ENCODE data around the gene HLA-DPA1. TPM values are rescaled to one million over a fixed set of nuclear protein-coding genes. Genes with fewer than 3 reads are reported as not detected.
A peak's percentile ranks its signal among the peaks of the same experiment; 100 is the strongest.

The HLA-DPA1 gene
- total and polyA plus RNA-seq, 4 donors = 96.2 to 321 (median 145) TPM

GRCh38 chr6:33072508-33073100 is 845 bp downstream of the HLA-DPA1 start:
- peak overlapping the region in 1 of 2 donors; percentile 69 for H3K27ac ChIP-seq (ENCODE audit: low read depth in 1 of 2, low read length in 1 of 2)
- peaks cover 0 to 23% (median 0%) of the 10 kb centered on the region in 3 donors for H3K27me3 ChIP-seq (ENCODE audit: control insufficient read depth in 3 of 3, insufficient read depth in 3 of 3, low read length in 2 of 3)
- H3K4me1 ChIP-seq (ENCODE audit: control insufficient read depth in 5 of 5, insufficient read depth in 5 of 5, low read length in 5 of 5) = peaks cover 0 to 5% (median 0%) of the 10 kb centered on the region in 5 donors
- no peak overlapping the region for H3K9ac ChIP-seq (ENCODE audit: insufficient read depth in 1 of 2, low read length in 2 of 2)
- TF ChIP-seq CTCF (IDR thresholded peaks at IDR 0.05; ENCODE audit: control extremely low read depth, extremely low read depth) = no peak
- H3K36me3 ChIP-seq (ENCODE audit: control insufficient read depth in 4 of 4, insufficient read depth in 4 of 4, low read length in 4 of 4) = peaks cover 0 to 10% (median 0%) of the 10 kb centered on the region in 4 donors
- no peaks in the 10 kb centered on the region for H3K9me3 ChIP-seq (ENCODE audit: control insufficient read depth in 4 of 4, insufficient read depth in 3 of 4, low read length in 3 of 4)
- H3K4me3 ChIP-seq = no peak overlapping the region
- ATAC-seq (ENCODE audit: insufficient read depth, low FRiP score) (no peak), DNase-seq (no peak)
- 38 to 44% methylated on average over 7 of the region's 7 CpGs for WGBS, 2 donors

GRCh38 chr6:33071569-33071968 is 1.9 kb downstream of the HLA-DPA1 start:
- Histone ChIP-seq H3K9me3 (ENCODE audit: control insufficient read depth in 4 of 4, insufficient read depth in 3 of 4, low read length in 3 of 4) (no peaks in the 10 kb centered on the region), H3K4me3 (no peak overlapping the region), H3K27me3 (ENCODE audit: control insufficient read depth in 3 of 3, insufficient read depth in 3 of 3, low read length in 2 of 3) (peaks cover 0 to 27% (median 0%) of the 10 kb centered on the region in 3 donors), H3K9ac (ENCODE audit: insufficient read depth in 1 of 2, low read length in 2 of 2) (no peak overlapping the region), H3K36me3 (ENCODE audit: control insufficient read depth in 4 of 4, insufficient read depth in 4 of 4, low read length in 4 of 4) (peaks cover 0 to 10% (median 0%) of the 10 kb centered on the region in 4 donors), H3K27ac (ENCODE audit: low read depth in 1 of 2, low read length in 1 of 2) (peak overlapping the region in 1 of 2 donors; percentile 38), H3K4me1 (ENCODE audit: control insufficient read depth in 5 of 5, insufficient read depth in 5 of 5, low read length in 5 of 5) (peaks cover 0 to 5% (median 0%) of the 10 kb centered on the region in 5 donors)
- no peak for TF ChIP-seq CTCF (IDR thresholded peaks at IDR 0.05; ENCODE audit: control extremely low read depth, extremely low read depth)
- DNase-seq = no peak
- WGBS, 2 donors = 35 to 38% methylated on average over 6 of the region's 6 CpGs
- no peak for ATAC-seq (ENCODE audit: insufficient read depth, low FRiP score)

GRCh38 chr6:33070909-33071308 is 2.5 kb downstream of the HLA-DPA1 start:
- DNase-seq (no peak), ATAC-seq (ENCODE audit: insufficient read depth, low FRiP score) (no peak)
- H3K27ac ChIP-seq (ENCODE audit: low read depth in 1 of 2, low read length in 1 of 2) = no peak overlapping the region
- 0% methylated on average over 2 of the region's 2 CpGs for WGBS, 2 donors
- H3K9me3 ChIP-seq (ENCODE audit: control insufficient read depth in 4 of 4, insufficient read depth in 3 of 4, low read length in 3 of 4) = no peaks in the 10 kb centered on the region
- H3K36me3 ChIP-seq (ENCODE audit: control insufficient read depth in 4 of 4, insufficient read depth in 4 of 4, low read length in 4 of 4) = peaks cover 0 to 10% (median 0%) of the 10 kb centered on the region in 4 donors
- TF ChIP-seq CTCF (IDR thresholded peaks at IDR 0.05; ENCODE audit: control extremely low read depth, extremely low read depth) = no peak
- no peak overlapping the region for H3K4me3 ChIP-seq
- H3K4me1 ChIP-seq (ENCODE audit: control insufficient read depth in 5 of 5, insufficient read depth in 5 of 5, low read length in 5 of 5) = peaks cover 0 to 2% (median 0%) of the 10 kb centered on the region in 5 donors
- H3K27me3 ChIP-seq (ENCODE audit: control insufficient read depth in 3 of 3, insufficient read depth in 3 of 3, low read length in 2 of 3) = peaks cover 0 to 27% (median 0%) of the 10 kb centered on the region in 3 donors
- H3K9ac ChIP-seq (ENCODE audit: insufficient read depth in 1 of 2, low read length in 2 of 2) = no peak overlapping the region

Measured in lung (tissue), 12 donors.